Heart left ventricle (tissue), 16 donors: Measurements from ENCODE around the gene CENPP. TPM values are rescaled to one million over a fixed set of nuclear protein-coding genes. Genes with fewer than 3 reads are reported as not detected.

ENCODE experiments used
- ATAC-seq, 4 donors: fragments of 200-7000 bp; cut with Tn5 transposase; one replicate each; pipeline ENCODE4 v1.9.1; 2020 to 2022; ENCODE audit warnings: moderate library complexity in 4 of 4, mild to moderate bottlenecking in 3 of 4, moderate number of reproducible peaks in 1 of 4
- DNase-seq, 5 donors: peaks; one replicate each; pipeline ENCODE4 v3.0.0-alpha.2; 2020
- H3K27ac ChIP-seq, 12 donors: fragments of 200-600 bp; sonication (generic) in 4 of 12; one replicate each; pipeline versions ENCODE4 v1.5.0 to v1.8.0; 2016 to 2022; ENCODE audit warnings: mild to moderate bottlenecking in 2 of 12
- H3K27me3 ChIP-seq, 9 donors: fragments of 200-600 bp; sonication (generic) in 2 of 9; one replicate each; pipeline versions ENCODE4 v1.5.1 to v1.8.0; 2016 to 2022; ENCODE audit warnings: mild to moderate bottlenecking in 3 of 9
- H3K36me3 ChIP-seq, 9 donors: fragments of 200-600 bp; sonication (generic) in 2 of 9; one replicate each; pipeline versions ENCODE4 v1.5.0 to v1.8.0; 2018 to 2022; ENCODE audit warnings: mild to moderate bottlenecking in 2 of 9
- H3K4me1 ChIP-seq, 12 donors: fragments of 200-600 bp; sonication (generic) in 4 of 12; one replicate each; pipeline versions ENCODE4 v1.5.0 to v1.8.0; 2016 to 2022; ENCODE audit warnings: mild to moderate bottlenecking in 3 of 12
- H3K4me3 ChIP-seq, 12 donors: fragments of 200-600 bp; sonication (generic) in 4 of 12; one replicate each; pipeline versions ENCODE4 v1.5.0 to v1.8.0; 2017 to 2022; ENCODE audit warnings: mild to moderate bottlenecking in 9 of 12, moderate library complexity in 4 of 12
- H3K9me3 ChIP-seq, 12 donors: fragments of 200-600 bp; sonication (generic) in 4 of 12; one replicate each; pipeline versions ENCODE4 v1.5.0 to v1.8.0; 2016 to 2022; ENCODE audit warnings: mild to moderate bottlenecking in 1 of 12
- CTCF ChIP-seq, 12 donors: fragments of 200-600 bp; sonication (generic) in 4 of 12; IDR thresholded peaks; one replicate each; pipeline versions ENCODE4 v1.5.0 to v1.8.0; 2018 to 2022; ENCODE audit warnings: antibody characterized with exemption in 12 of 12, mild to moderate bottlenecking in 5 of 12
- POLR2A ChIP-seq, 2 donors: fragments of 450-650 bp; IDR thresholded peaks; one replicate each; pipeline ENCODE4 v1.6.1; 2017; ENCODE audit warnings: antibody characterized with exemption in 2 of 2, mild to moderate bottlenecking in 2 of 2, moderate library complexity in 2 of 2
- WGBS, 4 donors: extraction: QIAGEN DNeasy Blood & Tissue Kit in 2 of 4; methylation state at CpG; one replicate each; pipeline versions ENCODE4 v1.1.5 to v1.1.7; 2013 to 2018; 5-methylcytosine and 5-hydroxymethylcytosine counted together
- intact Hi-C, 10 donors: fragments of 100-400 bp; cut with DNase I; formaldehyde crosslinking; loops; one replicate each; pipeline versions ENCODE4 v1.11.1 to v1.14.2; 2022
- polyA plus RNA-seq, 2 donors: library from polyadenylated mRNA; stranded (reverse); fragments of 200-250 nt; gene quantifications; one replicate each; pipeline ENCODE4 v1.2.3, GENCODE V29; 2013
- total RNA-seq, 9 donors: library from RNA; depleted of rRNA in 2 of 9; stranded (reverse); fragments of >200 nt in 2 of 9; fragmentation: NEBNext Ultra II Directional in 3 of 9; extraction: Animal tissue kit (Norgen Biotek cat#: 25700) in 3 of 9; gene quantifications; one replicate each; pipeline versions ENCODE4 v1.1.0 to v1.2.4, GENCODE V29; 2016 to 2023
- donor health status: ischemic (EF 13 %, LVEDD 7.1; RV severe dilation, severe dysfunction).
- donor health status: healthy with polysubstance abuse.
- donor health status: DM: no; HTN: yes; CAD: no.
- donor health status: DM: no; HTN: no; CAD: no.
- donor health status: ischemic (EF 25% LVEDD 6.9; RV normal size, moderate dysfunction).
- donor health status: ischemic (EF 25% LVEDD 5.7; RV mildly dilated, moderate dysfunction).
- donor health status: healthy.
- donor health status: DM: yes; HTN: yes; CAD: no.
- donor health status: ischemic (EF 35%, LVEDD 5.7; RV mildly dilated, moderate dysfunction).
- donor health status: nonischemic (EF 11% LVEDD 7.7; RV severe dilation, severe dysfunction).
- donor health status: DM: yes; HTN: yes; CAD: no.
- donor health status: PGD.
- donor health status: ischemic (EF 29% LVEDD 5.4; RV normal size, mild dysfunction).
- donor health status: nonischemic (EF 23%, LVEDD 6.1; RV moderate dilation, normal function).

Gene CENPP
- total and polyA plus RNA-seq, 11 donors, result 1.1 to 5.8 (median 2.4) TPM

- 60 to 80% (median 70%) methylated on average over 4 of the region's 4 CpGs for WGBS, 4 donors
Observed at GRCh38 chr9:92488681-92489550, 163.2 kb downstream of the CENPP start.

GRCh38 chr9:92492781-92493401, 167.1 kb downstream of the CENPP start:
- no peak for DNase-seq
- Histone ChIP-seq H3K9me3 (no peaks in the 10 kb centered on the region), H3K27ac (no peak overlapping the region), H3K4me1 (peaks cover 0 to 28% (median 0%) of the 10 kb centered on the region in 12 donors), H3K27me3 (no peaks in the 10 kb centered on the region), H3K4me3 (no peak overlapping the region), H3K36me3 (peaks cover 0 to 16% (median 0%) of the 10 kb centered on the region in 9 donors)
- TF ChIP-seq CTCF (IDR thresholded peaks at IDR 0.05), result no peak
- TF ChIP-seq POLR2A (IDR thresholded peaks at IDR 0.05), result no peak
- intact Hi-C loops, result no loop called here
- 46 to 88% (median 55%) methylated on average over 1 to 3 of the region's 3 CpGs for WGBS, 4 donors
- ATAC-seq, result no peak

More at GRCh38 chr9:92488681-92489550, 163.2 kb downstream of the CENPP start:
- Histone ChIP-seq H3K4me3 (no peak overlapping the region), H3K36me3 (peaks cover 0 to 3% (median 0%) of the 10 kb centered on the region in 9 donors), H3K4me1 (peaks cover 0 to 42% (median 5%) of the 10 kb centered on the region in 12 donors), H3K9me3 (no peaks in the 10 kb centered on the region), H3K27me3 (no peaks in the 10 kb centered on the region), H3K27ac (peak overlapping the region in 5 of 12 donors; percentile 2 to 45 (median 33))
- intact Hi-C loops, result loop anchor here in 4 of 10 donors (5.0 to 10.0 kb wide), 4 partner anchors 46 to 126 kb away; partner anchors contain the start of gene ECM2 (in 1 of the 4)
- DNase-seq, result no peak
- no peak for ATAC-seq
- TF ChIP-seq POLR2A (IDR thresholded peaks at IDR 0.05) (no peak), CTCF (IDR thresholded peaks at IDR 0.05) (no peak)

GRCh38 chr9:92493749-92494387, 168.1 kb downstream of the CENPP start:
- Histone ChIP-seq H3K4me3 (no peak overlapping the region), H3K36me3 (peaks cover 0 to 16% (median 0%) of the 10 kb centered on the region in 9 donors), H3K27ac (no peak overlapping the region), H3K27me3 (no peaks in the 10 kb centered on the region), H3K9me3 (no peaks in the 10 kb centered on the region), H3K4me1 (peaks cover 0 to 23% (median 0%) of the 10 kb centered on the region in 12 donors)
- ATAC-seq, result no peak
- intact Hi-C loops, result no loop called here
- 90 to 95% (median 91%) methylated on average over 9 of the region's 9 CpGs for WGBS, 4 donors
- no peak for TF ChIP-seq CTCF (IDR thresholded peaks at IDR 0.05)
- TF ChIP-seq POLR2A (IDR thresholded peaks at IDR 0.05), result no peak
- no peak for DNase-seq

- no peak for DNase-seq
- no peak for ATAC-seq
- TF ChIP-seq POLR2A (IDR thresholded peaks at IDR 0.05), result no peak
- Histone ChIP-seq H3K9me3 (no peaks in the 10 kb centered on the region), H3K27ac (no peak overlapping the region), H3K4me3 (no peak overlapping the region), H3K27me3 (no peaks in the 10 kb centered on the region), H3K4me1 (peaks cover 0 to 19% (median 0%) of the 10 kb centered on the region in 12 donors), H3K36me3 (peaks cover 0 to 19% (median 0%) of the 10 kb centered on the region in 9 donors)
- 88 to 92% (median 90%) methylated on average over 2 of the region's 2 CpGs for WGBS, 4 donors
- intact Hi-C loops, result no loop called here
Observed at GRCh38 chr9:92494856-92495255, 169.1 kb downstream of the CENPP start.
